OCI-LY7 (cell line): Measurements from ENCODE around the gene LRRC4C. TPM values are rescaled to one million over a fixed set of nuclear protein-coding genes. Genes with fewer than 3 reads are reported as not detected.

Source experiments
- BruUV-seq: library from RNA; stranded (reverse); fragments of 400-500 nt; replicated peaks from 2 replicates; lab custom pipeline; 2021; lab: Mats Ljungman, UMichigan
- CTCF ChIA-PET: fragments of 300-600 bp; sonication (Branson Sonifier 250); formaldehyde crosslinking; loops from one replicate; lab custom pipeline; 2022; ENCODE audit warnings: antibody characterized with exemption; ENCODE audit not compliant: unreplicated experiment; lab: Charles Lee
- POLR2A ChIA-PET: fragments of 300-600 bp; sonication (Branson Sonifier 250); formaldehyde crosslinking; loops from one replicate; lab custom pipeline; 2022; ENCODE audit warnings: antibody characterized with exemption; lab: Charles Lee
- DNase-seq: peaks from one replicate; pipeline ENCODE4 v3.0.0-alpha.2; 2015; ENCODE audit warnings: low spot score
- H2AFZ ChIP-seq: fragments of 200-600 bp; sonication (generic), shearing (Covaris generic); 2 replicates; pipeline ENCODE4 v1.6.1; 2014; ENCODE audit warnings: mild to moderate bottlenecking, antibody characterized with exemption, low read length, moderate library complexity
- H3K27ac ChIP-seq: fragments of 200-600 bp; sonication (generic); 2 replicates; pipeline ENCODE4 v1.5.1; 2014; ENCODE audit warnings: mixed run types, low read depth, mild to moderate bottlenecking, moderate library complexity, low read length, inconsistent platforms; ENCODE audit not compliant: poor library complexity, severe bottlenecking
- H3K36me3 ChIP-seq: fragments of 200-600 bp; sonication (generic); 2 replicates; pipeline ENCODE4 v1.6.1; 2014; ENCODE audit warnings: mild to moderate bottlenecking, antibody characterized with exemption, low read length, moderate library complexity, mixed read lengths; ENCODE audit not compliant: insufficient read depth
- H3K4me1 ChIP-seq: fragments of 200-600 bp; sonication (generic); 2 replicates; pipeline ENCODE4 v1.5.1; 2014; ENCODE audit warnings: mild to moderate bottlenecking, low read length; ENCODE audit not compliant: insufficient read depth, poor library complexity, severe bottlenecking
- H3K4me2 ChIP-seq: fragments of 200-600 bp; sonication (generic); 2 replicates; pipeline ENCODE4 v1.6.1; 2014; ENCODE audit warnings: mild to moderate bottlenecking, low read length
- H3K4me3 ChIP-seq: fragments of 200-600 bp; sonication (generic); 2 replicates; pipeline ENCODE4 v1.5.1; 2014; ENCODE audit warnings: mild to moderate bottlenecking, low read depth, low read length; ENCODE audit not compliant: poor library complexity, severe bottlenecking
- H3K79me2 ChIP-seq: fragments of 200-600 bp; sonication (generic); 2 replicates; pipeline ENCODE4 v1.6.1; 2016; ENCODE audit warnings: low read depth, mild to moderate bottlenecking, low read length, moderate library complexity, mixed read lengths; ENCODE audit not compliant: insufficient read depth
- H3K9me2 ChIP-seq: fragments of 200-600 bp; sonication (generic); 2 replicates; pipeline ENCODE4 v1.6.1; 2016; ENCODE audit warnings: mild to moderate bottlenecking, low read length, mixed read lengths; ENCODE audit not compliant: insufficient read depth
- H3K9me3 ChIP-seq: fragments of 200-600 bp; sonication (generic); 2 replicates; pipeline ENCODE4 v1.6.1; 2014; ENCODE audit warnings: mild to moderate bottlenecking, mixed run types, low read length, mixed read lengths
- H4K20me1 ChIP-seq: fragments of 200-600 bp; sonication (generic); 2 replicates; pipeline ENCODE4 v1.6.1; 2014; ENCODE audit warnings: mild to moderate bottlenecking, antibody characterized with exemption, low read length, moderate library complexity, mixed read lengths; ENCODE audit not compliant: insufficient read depth
- EZH2phosphoT487 ChIP-seq: fragments of 200-600 bp; sonication (generic); IDR thresholded peaks from 2 replicates; pipeline ENCODE4 v1.6.1; 2018; ENCODE audit warnings: low read depth, borderline replicate concordance, mild to moderate bottlenecking, mixed run types, antibody characterized with exemption, low read length, moderate library complexity, mixed read lengths
- intact Hi-C: fragments of 100-400 bp; cut with micrococcal nuclease; formaldehyde crosslinking; loops from one replicate; pipeline ENCODE4 v1.10.0; 2022; ENCODE audit not compliant: unreplicated experiment
- total RNA-seq, 2 experiments: library from RNA; depleted of rRNA in 1 of 2; stranded (reverse); fragments of >200 nt in 1 of 2; shearing (Covaris generic) in 1 of 2; gene quantifications; 2 replicates each; pipeline ENCODE4 v1.2.3, GENCODE V29; 2014 to 2022
- TF ChIP-seq, protein P1 (sequence below): fragments of 200-600 bp; sonication (generic); conservative IDR thresholded peaks from 2 replicates; pipeline ENCODE4 v1.5.1; 2014; ENCODE audit warnings: mild to moderate bottlenecking, antibody characterized with exemption, low read length, moderate library complexity, mixed read lengths

The LRRC4C gene
- total RNA-seq, 2 experiments from 2014 or later, result not detected

DNA sequence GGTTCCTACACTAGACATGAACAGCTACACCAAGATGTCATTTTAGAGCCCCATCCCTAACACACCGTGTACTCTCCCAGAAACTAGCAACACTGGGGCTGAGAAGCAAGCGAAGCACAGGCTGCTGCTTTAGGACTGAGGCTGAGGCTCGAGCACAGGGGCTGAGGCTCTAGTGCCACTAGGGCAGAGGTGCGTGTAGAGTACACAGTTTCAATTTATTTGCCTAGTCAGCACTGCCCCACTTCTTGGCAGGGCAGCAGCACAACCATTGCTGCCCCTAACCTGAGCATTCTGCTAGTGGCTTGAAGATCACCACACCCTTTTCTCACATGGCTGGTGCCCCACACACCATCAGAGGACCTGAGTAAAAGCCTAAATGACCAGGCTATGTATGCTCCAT lies 713.2 kb downstream of the LRRC4C start:
- ChIA-PET CTCF (no interaction called here), POLR2A (no interaction called here)
- intact Hi-C loops, result no loop called here
- Histone ChIP-seq H3K36me3 (no peaks in the 10 kb centered on the region), H3K4me1 (no peaks in the 10 kb centered on the region), H3K27ac (no peak overlapping the region), H3K4me2 (no peak overlapping the region), H3K9me3 (0 out of 2 replicates have a peak, but pooled peaks cover 13% of the 10 kb centered on the region), H3K4me3 (no peak overlapping the region), H3K79me2 (no peaks in the 10 kb centered on the region), H4K20me1 (no peaks in the 10 kb centered on the region), H3K9me2 (no peaks in the 10 kb centered on the region), H2AFZ (no peak overlapping the region)
- TF ChIP-seq, protein P1, sequence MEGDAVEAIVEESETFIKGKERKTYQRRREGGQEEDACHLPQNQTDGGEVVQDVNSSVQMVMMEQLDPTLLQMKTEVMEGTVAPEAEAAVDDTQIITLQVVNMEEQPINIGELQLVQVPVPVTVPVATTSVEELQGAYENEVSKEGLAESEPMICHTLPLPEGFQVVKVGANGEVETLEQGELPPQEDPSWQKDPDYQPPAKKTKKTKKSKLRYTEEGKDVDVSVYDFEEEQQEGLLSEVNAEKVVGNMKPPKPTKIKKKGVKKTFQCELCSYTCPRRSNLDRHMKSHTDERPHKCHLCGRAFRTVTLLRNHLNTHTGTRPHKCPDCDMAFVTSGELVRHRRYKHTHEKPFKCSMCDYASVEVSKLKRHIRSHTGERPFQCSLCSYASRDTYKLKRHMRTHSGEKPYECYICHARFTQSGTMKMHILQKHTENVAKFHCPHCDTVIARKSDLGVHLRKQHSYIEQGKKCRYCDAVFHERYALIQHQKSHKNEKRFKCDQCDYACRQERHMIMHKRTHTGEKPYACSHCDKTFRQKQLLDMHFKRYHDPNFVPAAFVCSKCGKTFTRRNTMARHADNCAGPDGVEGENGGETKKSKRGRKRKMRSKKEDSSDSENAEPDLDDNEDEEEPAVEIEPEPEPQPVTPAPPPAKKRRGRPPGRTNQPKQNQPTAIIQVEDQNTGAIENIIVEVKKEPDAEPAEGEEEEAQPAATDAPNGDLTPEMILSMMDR, result no peak
- BruUV-seq, result no TSS peak
- DNase-seq, result no peak

- H3K9me2 ChIP-seq, result no peaks in the 10 kb centered on the region
- H3K4me1 ChIP-seq, result no peaks in the 10 kb centered on the region
- no peak for DNase-seq
- 0 out of 2 replicates have a peak, but pooled peaks cover 7% of the 10 kb centered on the region for H3K9me3 ChIP-seq
- intact Hi-C loops, result no loop called here
- H3K27ac ChIP-seq, result no peak overlapping the region
- TF ChIP-seq EZH2phosphoT487, result no peak
- TF ChIP-seq, protein P1, result no peak
- no TSS peak for BruUV-seq
- no peak overlapping the region for H3K4me3 ChIP-seq
- H4K20me1 ChIP-seq, result no peaks in the 10 kb centered on the region
- no peaks in the 10 kb centered on the region for H3K79me2 ChIP-seq
- POLR2A ChIA-PET, result interaction anchor here (0.7 kb wide), 1 partner anchor 76 kb away, joined by 3 read pairs; no protein-coding TSS in a partner anchor
- CTCF ChIA-PET, result no interaction called here
- no peak overlapping the region for H2AFZ ChIP-seq
- H3K4me2 ChIP-seq, result no peak overlapping the region
- no peaks in the 10 kb centered on the region for H3K36me3 ChIP-seq
Observed at GRCh38 chr11:40732132-40732531, 727.3 kb downstream of the LRRC4C start.

GRCh38 chr11:40722179-40722795 lies 737.2 kb downstream of the LRRC4C start:
- Histone ChIP-seq H4K20me1 (no peaks in the 10 kb centered on the region), H2AFZ (no peak overlapping the region), H3K79me2 (no peaks in the 10 kb centered on the region), H3K4me2 (no peak overlapping the region), H3K9me3 (0 out of 2 replicates have a peak, but pooled peaks cover 5% of the 10 kb centered on the region), H3K4me3 (no peak overlapping the region), H3K36me3 (no peaks in the 10 kb centered on the region), H3K9me2 (no peaks in the 10 kb centered on the region), H3K27ac (no peak overlapping the region), H3K4me1 (no peaks in the 10 kb centered on the region)
- ChIA-PET POLR2A (no interaction called here), CTCF (no interaction called here)
- DNase-seq, result no peak
- intact Hi-C loops, result no loop called here
- no peak for TF ChIP-seq EZH2phosphoT487
- TF ChIP-seq, protein P1, result no peak
- no TSS peak for BruUV-seq
